SK-N-SH treated with all-trans-retinoic acid at 6 μM for 48 hours (cell line): ENCODE results near the gene CLCN7.

ENCODE experiments used
- ARNTL ChIP-seq: fragments of 450-650 bp; formaldehyde crosslinking; IDR thresholded peaks from 2 replicates; pipeline ENCODE4 v1.5.0; 2020; ENCODE audit warnings: low read depth, mild to moderate bottlenecking, moderate library complexity, borderline replicate concordance
- ISL1 ChIP-seq: fragments of 250-450 bp; sonication (Bioruptor Pico); IDR thresholded peaks from 2 replicates; pipeline ENCODE4 v2.1.2; 2022; ENCODE audit warnings: mild to moderate bottlenecking, moderate library complexity
- OSR1 ChIP-seq: fragments of 250-450 bp; sonication (Bioruptor Pico); IDR thresholded peaks from 2 replicates; pipeline ENCODE4 v1.8.0; 2022; ENCODE audit warnings: moderate library complexity, mild to moderate bottlenecking, inconsistent platforms
- ZFP3 ChIP-seq: fragments of 250-450 bp; sonication (Bioruptor Pico); IDR thresholded peaks from 2 replicates; pipeline ENCODE4 v1.5.0; 2020; ENCODE audit warnings: mild to moderate bottlenecking, moderate library complexity
- ZFP30 ChIP-seq: fragments of 450-650 bp; formaldehyde crosslinking; IDR thresholded peaks from 2 replicates; pipeline ENCODE4 v1.5.0; 2022; ENCODE audit warnings: mild to moderate bottlenecking, moderate library complexity
- ZNF8 ChIP-seq: fragments of 450-650 bp; formaldehyde crosslinking; IDR thresholded peaks from 2 replicates; pipeline ENCODE4 v1.5.0; 2020; ENCODE audit warnings: mild to moderate bottlenecking, moderate library complexity
- TF ChIP-seq, protein P1 (sequence below): fragments of 250-450 bp; sonication (Bioruptor Pico); IDR thresholded peaks from 2 replicates; pipeline ENCODE4 v1.8.0; 2020; ENCODE audit warnings: mild to moderate bottlenecking, moderate library complexity, borderline replicate concordance
- TF ChIP-seq, protein P2 (sequence below): fragments of 250-450 bp; sonication (Bioruptor Pico); IDR thresholded peaks from 2 replicates; pipeline ENCODE4 v1.5.1; 2020; ENCODE audit warnings: low read depth, mild to moderate bottlenecking, moderate library complexity

DNA sequence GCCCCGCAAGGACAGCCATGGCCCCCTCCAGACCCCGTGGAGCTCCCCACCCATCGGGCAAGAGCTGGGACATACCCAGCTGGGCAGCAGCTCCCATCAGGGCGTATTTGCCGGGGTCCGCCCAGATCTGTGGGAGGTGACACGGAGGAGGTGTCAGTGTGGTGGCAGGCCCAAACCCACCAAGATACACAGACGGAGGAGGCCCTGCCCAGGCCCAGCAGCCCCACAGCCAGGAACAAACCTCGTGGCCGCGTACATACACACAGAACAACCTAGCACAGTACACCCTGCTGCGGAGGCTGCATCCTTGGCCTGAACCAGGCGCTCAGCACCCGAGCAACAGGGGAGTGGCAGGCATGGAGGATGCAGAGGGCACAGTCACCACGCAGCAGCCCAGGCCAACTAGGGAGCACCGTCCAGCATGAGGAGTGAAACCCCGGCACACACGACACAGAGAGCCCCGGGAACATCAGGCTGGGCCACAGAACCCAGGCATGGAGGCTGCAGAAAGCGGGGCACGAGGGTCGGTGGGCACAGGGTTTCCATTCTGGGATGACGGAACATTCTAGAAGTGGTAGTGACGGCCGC lies 25.5 kb downstream of the CLCN7 start:
- no peak for TF ChIP-seq ARNTL (CRISPR knock-in tag)
- no peak for TF ChIP-seq ZFP3 (CRISPR knock-in tag)
- TF ChIP-seq, protein P1, sequence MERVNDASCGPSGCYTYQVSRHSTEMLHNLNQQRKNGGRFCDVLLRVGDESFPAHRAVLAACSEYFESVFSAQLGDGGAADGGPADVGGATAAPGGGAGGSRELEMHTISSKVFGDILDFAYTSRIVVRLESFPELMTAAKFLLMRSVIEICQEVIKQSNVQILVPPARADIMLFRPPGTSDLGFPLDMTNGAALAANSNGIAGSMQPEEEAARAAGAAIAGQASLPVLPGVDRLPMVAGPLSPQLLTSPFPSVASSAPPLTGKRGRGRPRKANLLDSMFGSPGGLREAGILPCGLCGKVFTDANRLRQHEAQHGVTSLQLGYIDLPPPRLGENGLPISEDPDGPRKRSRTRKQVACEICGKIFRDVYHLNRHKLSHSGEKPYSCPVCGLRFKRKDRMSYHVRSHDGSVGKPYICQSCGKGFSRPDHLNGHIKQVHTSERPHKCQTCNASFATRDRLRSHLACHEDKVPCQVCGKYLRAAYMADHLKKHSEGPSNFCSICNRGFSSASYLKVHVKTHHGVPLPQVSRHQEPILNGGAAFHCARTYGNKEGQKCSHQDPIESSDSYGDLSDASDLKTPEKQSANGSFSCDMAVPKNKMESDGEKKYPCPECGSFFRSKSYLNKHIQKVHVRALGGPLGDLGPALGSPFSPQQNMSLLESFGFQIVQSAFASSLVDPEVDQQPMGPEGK: no peak
- TF ChIP-seq, protein P2, sequence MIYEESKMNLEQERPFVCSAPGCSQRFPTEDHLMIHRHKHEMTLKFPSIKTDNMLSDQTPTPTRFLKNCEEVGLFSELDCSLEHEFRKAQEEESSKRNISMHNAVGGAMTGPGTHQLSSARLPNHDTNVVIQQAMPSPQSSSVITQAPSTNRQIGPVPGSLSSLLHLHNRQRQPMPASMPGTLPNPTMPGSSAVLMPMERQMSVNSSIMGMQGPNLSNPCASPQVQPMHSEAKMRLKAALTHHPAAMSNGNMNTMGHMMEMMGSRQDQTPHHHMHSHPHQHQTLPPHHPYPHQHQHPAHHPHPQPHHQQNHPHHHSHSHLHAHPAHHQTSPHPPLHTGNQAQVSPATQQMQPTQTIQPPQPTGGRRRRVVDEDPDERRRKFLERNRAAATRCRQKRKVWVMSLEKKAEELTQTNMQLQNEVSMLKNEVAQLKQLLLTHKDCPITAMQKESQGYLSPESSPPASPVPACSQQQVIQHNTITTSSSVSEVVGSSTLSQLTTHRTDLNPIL (CRISPR knock-in tag): no peak
- no peak for TF ChIP-seq ZFP30 (CRISPR knock-in tag)
- no peak for TF ChIP-seq ISL1 (CRISPR knock-in tag)
- TF ChIP-seq OSR1 (CRISPR knock-in tag): no peak
- TF ChIP-seq ZNF8 (CRISPR knock-in tag): no peak
